Measurements from ENCODE around the gene HELT.

DNA sequence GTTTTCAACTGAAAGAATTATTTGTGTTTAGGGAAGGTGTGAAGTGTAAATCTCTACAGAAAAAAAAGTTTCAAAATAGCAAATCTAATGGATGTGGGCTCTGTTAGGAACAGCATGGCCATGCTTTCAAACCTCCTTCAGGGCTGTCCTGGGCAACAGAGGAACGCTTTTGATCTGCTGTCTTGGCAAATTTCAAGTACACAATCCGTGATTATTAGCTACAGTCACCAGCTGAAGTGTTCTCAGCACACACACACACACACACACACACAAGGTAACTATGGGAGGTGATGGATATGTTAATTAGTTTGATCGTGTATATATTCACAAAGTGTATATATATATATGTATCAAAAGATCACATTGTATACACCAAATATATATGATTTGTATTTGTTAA is 40.5 kb upstream of the HELT start:
- TF ChIP-seq ZNF140 (tag by site-specific recombination; IDR thresholded peaks at IDR 0.05) (no peak), ZNF707 (tag by site-specific recombination; IDR thresholded peaks at IDR 0.05) (no peak), ZNF830 (tag by site-specific recombination; IDR thresholded peaks at IDR 0.05; ENCODE audit: low read depth) (no peak), ZNF423 (tag by site-specific recombination; IDR thresholded peaks at IDR 0.05) (no peak), SP3 (tag by site-specific recombination; IDR thresholded peaks at IDR 0.05) (no peak)
- TF ChIP-seq, protein P1, sequence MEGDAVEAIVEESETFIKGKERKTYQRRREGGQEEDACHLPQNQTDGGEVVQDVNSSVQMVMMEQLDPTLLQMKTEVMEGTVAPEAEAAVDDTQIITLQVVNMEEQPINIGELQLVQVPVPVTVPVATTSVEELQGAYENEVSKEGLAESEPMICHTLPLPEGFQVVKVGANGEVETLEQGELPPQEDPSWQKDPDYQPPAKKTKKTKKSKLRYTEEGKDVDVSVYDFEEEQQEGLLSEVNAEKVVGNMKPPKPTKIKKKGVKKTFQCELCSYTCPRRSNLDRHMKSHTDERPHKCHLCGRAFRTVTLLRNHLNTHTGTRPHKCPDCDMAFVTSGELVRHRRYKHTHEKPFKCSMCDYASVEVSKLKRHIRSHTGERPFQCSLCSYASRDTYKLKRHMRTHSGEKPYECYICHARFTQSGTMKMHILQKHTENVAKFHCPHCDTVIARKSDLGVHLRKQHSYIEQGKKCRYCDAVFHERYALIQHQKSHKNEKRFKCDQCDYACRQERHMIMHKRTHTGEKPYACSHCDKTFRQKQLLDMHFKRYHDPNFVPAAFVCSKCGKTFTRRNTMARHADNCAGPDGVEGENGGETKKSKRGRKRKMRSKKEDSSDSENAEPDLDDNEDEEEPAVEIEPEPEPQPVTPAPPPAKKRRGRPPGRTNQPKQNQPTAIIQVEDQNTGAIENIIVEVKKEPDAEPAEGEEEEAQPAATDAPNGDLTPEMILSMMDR (tag by site-specific recombination; IDR thresholded peaks at IDR 0.05) = no peak
- TF ChIP-seq, protein P2, sequence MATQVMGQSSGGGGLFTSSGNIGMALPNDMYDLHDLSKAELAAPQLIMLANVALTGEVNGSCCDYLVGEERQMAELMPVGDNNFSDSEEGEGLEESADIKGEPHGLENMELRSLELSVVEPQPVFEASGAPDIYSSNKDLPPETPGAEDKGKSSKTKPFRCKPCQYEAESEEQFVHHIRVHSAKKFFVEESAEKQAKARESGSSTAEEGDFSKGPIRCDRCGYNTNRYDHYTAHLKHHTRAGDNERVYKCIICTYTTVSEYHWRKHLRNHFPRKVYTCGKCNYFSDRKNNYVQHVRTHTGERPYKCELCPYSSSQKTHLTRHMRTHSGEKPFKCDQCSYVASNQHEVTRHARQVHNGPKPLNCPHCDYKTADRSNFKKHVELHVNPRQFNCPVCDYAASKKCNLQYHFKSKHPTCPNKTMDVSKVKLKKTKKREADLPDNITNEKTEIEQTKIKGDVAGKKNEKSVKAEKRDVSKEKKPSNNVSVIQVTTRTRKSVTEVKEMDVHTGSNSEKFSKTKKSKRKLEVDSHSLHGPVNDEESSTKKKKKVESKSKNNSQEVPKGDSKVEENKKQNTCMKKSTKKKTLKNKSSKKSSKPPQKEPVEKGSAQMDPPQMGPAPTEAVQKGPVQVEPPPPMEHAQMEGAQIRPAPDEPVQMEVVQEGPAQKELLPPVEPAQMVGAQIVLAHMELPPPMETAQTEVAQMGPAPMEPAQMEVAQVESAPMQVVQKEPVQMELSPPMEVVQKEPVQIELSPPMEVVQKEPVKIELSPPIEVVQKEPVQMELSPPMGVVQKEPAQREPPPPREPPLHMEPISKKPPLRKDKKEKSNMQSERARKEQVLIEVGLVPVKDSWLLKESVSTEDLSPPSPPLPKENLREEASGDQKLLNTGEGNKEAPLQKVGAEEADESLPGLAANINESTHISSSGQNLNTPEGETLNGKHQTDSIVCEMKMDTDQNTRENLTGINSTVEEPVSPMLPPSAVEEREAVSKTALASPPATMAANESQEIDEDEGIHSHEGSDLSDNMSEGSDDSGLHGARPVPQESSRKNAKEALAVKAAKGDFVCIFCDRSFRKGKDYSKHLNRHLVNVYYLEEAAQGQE (tag by site-specific recombination; IDR thresholded peaks at IDR 0.05) = no peak

Data from HEK293 (cell line).